GM19099 (cell line): ENCODE data around the gene ALDH3B2.

Experiments
- POLR2A ChIP-seq: IDR thresholded peaks from 3 replicates; pipeline ENCODE4 v1.6.1; 2011; ENCODE audit warnings: low read depth; ENCODE audit not compliant: insufficient read length; ENCODE audit errors: extremely low read depth

Gene ALDH3B2

DNA sequence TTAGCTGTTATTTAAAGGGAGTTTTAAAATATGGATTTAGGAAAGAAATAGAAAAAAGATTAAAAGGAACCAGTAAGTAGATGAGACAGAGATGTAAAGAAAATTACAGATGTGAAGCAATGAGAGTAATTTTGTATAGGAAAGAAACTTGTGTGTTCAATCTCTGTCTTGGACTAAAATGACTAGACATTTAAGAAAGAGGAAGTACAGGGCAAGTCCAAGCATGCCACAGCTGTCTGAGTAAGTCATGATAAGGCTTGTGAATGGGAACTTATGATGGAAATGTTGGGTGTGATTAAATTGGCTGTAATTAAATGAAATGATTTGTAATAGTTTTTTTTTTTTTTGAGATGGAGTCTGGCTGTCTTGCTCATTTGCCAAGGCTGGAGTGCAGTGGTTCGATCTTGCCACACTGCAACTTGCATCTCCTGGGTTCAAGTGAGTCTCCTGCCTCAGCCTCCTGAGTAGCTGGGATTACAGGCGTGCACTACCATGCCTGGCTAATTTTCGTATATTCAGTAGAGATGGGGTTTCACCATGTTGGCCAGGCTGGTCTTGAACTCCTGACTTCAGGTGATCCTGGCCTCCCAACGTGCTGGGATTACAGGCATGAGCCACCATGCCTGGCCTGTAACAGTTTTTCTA, 18.0 kb downstream of the ALDH3B2 start:
- no peak for TF ChIP-seq POLR2A

DNA sequence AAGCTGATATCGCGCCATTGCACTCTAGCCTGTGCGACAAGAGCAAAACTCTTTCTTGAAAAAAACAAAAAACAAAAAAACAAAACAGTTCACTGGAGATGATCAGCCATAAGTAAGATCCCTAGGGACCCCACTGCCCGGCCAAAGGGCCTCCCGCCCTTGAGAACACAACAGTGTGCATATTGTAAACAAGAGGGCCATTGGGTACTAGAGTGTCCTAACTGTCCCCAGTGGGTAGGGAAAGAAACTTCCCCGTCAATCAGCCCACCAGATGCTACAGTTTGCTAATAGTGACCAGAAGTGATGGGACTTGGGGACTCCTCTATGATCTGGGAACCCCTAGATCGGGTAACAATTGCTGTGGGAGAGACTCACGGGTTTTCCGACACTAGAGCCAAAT, 20.2 kb downstream of the ALDH3B2 start:
- no peak for TF ChIP-seq POLR2A

DNA sequence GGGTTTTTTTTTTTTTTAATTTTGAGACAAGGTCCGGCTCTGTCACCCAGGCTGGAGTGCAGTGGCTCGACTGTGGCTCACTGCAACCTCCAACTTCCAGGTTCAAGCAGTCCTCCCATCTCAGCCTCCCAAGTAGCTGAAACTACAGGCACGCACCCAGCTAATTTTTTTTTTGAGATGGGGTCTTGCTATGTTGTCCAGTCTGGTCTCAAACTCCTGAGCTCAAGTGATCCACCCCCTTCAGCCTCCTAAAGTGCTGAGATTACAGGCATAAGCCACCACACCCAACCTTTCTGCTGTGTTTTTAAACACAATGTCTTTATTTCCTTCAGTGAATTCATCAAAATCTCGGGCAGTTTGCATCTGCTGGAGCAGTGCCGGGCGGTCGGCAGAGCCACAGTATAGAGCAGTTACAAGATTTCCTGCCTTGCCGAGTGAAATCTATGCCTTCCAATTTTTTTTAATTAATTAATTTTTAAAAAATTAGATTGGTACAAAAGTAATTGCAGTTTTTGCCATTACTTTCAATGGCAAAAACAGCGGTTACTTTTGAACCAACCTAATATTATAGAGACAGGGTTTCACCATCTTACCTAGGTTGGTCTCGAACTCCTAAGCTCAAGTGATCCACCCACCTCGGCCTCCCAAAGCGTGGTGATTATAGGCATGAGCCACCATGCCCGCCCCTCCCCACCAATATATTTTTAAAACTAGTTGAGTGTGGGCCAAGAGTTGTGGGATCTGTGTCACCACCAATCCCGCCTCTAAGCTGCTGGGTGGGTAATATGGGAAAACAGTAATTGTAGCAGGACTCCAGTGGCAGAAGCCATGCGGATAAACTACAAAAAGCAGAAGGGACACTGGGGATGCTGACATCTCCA, 21.2 kb downstream of the ALDH3B2 start:
- no peak for TF ChIP-seq POLR2A

DNA sequence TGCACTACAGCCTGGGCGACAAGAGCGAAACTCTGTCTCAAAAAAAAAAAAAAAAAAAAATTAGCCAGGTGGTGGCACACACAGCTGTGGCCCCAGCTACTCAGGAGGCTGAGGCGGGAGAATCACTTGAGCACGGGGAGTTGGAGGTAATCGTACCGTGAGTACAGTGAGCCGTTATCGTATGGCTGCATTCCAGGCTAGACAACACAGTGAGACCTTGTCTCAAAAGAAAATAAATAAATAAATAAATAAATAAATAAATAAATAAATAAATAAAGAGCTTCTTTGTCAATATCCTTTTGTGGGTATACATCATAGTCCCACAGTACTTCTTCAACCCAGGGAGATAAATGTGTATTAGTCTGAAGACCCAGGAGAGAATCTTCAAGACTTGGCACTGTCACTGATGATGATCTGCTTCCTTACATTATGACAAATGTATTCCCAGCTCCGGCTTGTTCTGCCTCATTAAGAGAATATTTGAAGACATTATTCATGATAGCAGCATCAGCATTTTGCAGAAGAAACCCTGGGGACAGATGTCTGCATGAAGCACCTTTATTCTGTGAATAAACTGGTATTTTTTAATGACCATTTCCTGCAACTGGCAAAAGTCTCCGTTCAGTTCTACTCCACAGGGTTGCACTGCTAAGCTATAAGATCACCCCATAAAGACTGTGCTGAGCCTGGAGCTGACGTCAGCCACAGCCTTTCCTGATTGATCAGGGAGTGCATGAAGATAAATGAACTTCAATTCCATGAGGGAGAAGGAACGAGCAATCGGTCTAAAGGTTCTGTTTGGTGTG, 22.2 kb downstream of the ALDH3B2 start:
- TF ChIP-seq POLR2A, result no peak

DNA sequence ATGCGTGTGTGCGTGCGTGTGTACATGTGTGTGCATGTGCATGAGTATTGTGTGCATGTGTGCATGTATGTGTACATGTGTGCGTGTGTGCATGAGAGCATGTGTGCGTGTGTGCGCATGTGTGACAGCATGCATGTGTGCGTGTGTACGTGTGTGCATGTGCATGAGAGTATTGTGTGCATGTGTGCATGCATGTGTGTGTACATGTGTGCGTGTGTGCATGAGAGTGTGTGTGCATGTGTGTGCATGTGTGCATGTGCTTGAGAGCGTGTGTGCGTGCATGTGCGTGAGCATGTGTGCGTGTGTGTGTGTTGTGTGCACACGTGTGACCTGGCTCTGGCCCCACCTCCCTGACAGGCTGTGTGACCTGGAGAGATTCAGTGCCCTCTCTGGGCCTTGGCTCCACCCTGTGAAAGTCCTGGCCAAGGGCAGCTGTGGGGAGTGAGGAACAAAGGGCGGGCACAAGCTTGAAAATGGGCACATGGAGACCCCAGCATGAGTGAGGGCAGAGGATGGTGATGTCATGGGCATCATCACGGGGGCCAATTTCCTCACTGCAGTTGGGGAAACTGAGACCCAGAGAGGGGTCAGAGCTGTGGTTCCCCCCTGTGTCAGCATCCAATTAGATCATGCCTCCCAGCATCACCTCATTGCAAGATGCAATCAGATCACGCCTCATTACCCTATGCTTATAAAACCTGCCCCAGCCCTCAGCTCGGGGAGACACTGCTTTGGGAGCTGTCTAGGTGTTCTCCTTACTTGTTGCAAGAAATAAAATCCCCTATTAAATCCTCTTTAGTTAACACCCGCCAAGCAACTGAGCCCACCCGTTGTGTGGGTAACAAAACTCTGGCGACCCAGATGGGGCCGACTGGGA, 24.6 kb downstream of the ALDH3B2 start:
- peak; percentile 66 for TF ChIP-seq POLR2A

DNA sequence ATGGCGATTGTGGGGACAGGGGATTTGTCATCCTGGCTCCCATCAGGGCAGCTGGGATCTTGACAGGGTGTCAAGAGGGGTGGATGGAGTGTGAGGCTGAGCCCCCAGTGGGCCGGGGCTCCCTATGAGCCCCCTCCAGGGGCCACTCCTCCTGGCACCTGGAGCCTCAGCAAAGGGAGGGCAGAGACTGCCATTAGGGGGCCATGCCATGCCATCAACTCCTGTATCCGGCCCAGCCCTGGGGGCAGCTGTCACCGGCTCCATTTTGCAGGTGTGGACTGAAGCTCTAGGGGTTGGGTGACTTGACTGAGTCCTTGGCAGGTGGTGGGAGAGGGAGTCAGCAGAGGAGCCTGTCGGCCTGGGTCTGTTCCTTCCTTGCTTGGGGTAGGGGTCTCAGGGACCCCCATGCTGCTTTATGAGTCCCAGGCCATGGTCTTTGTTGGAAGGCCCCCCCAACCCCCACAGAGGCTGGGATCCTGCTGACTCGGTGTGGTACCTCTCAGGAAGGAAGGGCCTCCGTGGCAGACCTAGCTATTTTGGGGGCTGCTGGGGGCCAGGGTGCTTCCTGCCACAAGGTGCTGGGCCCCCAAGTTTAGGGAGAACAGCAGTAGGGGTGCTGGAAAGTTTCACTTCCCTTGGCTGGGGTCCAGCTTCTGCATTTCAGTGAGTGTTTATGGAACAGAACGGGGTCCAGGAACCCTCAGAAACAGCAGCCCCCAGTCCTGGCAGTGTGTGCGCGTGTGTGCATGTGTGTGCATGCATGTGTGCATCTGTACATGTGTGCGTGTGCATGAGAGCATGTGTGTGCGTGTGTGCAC, 25.4 kb downstream of the ALDH3B2 start:
- TF ChIP-seq POLR2A, result no peak

DNA sequence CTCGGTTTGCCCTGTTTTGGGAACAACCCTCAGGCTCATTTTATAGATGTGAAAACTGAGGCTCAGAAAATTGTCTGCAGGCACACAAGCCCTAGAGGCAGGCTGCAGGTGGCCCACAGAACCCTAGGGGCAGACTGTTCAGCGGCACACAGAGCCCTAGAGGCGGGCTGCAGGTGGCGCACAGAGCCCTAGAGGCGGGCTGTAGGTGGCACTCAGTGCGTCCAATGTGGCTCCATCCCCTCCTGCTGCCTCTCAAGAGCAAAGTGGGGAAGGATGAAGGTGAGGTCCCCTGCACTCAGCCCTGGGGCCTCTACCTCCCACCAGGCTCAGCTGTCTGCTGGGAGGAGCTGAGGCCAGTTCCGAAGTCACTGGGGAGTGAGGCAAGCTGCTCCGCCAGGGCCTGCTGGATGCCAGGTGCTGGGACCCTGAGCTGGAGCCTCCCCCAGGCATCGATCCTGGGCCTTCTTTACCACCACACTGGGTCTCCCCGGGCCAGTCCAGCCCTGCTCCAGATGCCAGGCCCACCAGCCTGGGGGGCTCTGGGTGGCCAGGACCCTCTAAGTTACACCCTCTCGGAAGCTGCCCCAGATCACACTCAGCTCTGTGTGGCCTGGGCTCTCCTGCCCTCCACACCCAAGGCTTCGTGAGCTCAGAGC, 26.2 kb downstream of the ALDH3B2 start:
- no peak for TF ChIP-seq POLR2A

DNA sequence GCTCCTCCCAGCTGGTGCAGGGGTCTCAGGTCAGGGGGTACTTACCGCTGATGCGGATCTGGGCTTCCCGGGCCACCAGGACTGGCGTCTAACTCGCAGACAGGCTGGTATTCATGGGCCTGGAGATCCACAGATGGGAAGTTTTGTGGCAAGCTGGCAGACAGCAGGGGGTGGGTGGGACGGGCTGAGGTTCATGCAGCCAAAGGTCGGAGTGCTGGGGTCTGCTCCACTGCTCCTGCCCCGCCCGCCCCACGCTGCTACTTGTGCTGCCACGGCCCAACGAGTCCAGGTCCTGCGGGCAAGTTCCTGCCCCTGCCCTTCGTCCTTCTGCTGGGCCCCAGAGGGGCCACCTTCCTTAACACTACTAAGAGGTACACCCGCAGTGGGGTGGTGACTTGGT, 27.0 kb downstream of the ALDH3B2 start:
- TF ChIP-seq POLR2A, result no peak

DNA sequence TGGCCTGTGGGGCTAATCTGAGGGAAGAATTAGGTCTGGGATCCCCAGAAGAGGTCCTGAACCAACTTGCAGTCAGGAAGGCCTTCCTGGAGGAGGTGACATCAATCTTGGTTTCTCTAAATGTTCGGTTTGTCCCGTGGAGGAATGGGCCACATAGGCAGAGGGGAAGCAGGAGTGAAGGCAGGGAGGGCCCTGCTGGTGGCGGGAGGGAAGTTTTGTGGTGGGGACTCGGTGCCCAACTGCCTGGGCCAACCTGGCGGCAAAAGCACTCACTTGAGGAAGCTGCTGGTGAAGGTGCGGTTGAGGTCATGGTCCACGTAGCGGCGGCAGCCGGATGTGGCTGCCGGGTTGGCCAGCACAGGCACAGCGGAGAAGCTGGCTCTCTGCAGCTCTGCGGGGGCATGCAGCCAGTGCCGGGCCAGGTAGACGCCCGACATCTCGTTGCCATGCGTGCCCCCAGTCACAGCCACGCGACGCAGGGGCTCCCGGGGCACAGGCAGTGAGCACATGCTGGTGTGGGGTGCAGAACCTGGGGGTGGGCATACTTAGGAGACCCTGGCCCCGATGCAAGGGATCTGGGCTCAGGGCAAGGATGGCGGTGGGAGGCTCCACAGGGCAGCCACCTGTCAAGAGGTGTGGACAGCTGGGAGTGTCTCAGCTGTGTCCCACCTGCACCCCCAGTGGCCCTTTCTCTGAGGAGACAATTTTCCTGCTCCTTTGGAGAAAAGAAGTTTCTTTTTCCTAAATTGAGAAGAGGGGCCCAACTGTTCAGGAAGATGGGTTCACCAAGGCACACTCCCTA, 27.7 kb downstream of the ALDH3B2 start:
- TF ChIP-seq POLR2A, result peak; percentile 24

DNA sequence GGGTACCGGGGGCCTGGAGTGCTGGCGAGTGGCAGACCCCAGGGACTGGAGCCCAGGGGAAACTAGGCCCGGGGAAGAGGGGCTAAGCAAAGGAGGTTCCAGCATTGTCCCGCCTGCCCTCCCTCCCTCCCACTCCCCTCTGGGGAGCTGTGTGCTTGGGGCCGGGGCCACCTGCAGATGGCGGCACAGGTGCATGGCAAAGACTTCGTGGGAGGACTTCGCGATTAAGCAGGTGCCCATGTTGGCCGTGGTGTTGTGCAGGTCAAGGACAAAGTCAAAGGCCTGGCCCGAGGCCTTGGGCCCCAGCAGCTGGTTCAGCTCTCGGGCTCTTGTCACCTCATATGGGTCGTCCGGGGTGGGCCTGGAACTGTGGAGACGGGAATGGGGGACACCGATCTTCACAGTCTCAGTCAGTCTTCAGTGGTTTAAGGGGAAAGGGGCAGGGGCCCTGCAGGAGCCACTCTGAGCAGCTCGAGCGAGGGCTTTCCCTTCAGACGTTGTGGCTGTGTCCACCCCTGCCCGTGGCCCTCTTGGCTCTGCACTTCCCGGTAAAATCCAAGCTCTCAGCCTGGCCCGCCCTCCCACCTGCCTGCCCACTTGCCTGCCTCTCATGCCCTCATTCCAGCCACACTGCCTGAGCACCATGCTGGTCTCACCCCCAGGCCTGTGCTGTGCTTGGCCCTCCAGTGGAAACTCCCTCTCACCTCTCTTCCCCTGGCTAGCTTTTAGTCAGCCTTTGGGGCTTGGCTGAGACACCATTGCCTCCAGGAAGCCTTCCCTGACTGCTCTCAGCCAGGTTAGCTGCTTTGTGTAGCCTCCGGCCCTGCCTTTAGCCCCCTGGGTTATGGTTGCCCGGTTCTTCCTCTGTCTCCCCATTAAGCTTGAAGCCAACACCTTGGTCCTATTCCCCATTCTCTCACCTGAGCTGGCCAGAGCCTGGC, 28.6 kb downstream of the ALDH3B2 start:
- no peak for TF ChIP-seq POLR2A

DNA sequence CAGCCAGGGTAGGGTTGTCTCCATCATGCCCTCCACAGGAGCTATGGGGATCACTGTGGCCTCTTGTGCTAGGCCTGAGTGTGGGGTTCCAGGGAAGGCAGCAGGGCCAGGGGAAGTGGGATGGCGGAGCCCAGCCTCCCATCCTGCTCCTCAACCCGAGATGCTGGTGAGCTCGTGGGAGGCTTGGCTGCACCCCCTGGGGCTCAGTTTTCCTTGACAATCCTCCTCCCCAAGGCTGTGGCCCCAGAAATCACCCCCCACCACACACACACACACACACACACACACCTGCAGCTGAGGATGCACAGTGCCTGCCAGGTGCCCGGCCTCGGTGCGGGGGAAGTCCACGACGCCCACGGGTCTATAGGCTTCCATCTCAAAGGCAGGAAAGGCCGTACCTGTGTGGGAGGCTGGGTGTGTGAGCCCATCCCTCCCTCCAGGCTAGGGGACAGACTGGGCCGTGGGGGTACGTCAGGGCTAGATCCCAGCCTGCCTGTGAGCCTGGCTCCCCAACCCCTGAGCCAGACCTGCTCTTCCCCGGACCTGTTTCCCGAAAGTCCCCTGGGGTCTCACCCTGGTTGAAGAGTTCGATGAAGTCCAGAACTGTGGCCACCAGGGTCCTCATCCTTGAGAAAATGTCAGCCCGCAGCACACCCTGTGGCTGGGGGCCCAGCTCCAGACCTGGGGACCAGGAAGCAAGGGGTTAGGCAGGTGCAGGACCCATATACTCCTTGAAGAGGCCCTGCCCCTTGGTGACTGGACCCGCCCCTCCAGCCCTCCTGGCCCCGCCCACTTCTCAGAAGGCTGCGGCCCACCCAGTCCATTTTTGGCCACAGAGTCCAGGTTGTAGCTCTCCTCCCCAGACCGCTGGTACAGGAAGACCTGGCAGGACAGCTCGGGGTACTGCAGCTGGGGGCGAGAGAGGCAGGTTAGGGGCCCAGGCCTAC, 29.7 kb downstream of the ALDH3B2 start:
- no peak for TF ChIP-seq POLR2A

DNA sequence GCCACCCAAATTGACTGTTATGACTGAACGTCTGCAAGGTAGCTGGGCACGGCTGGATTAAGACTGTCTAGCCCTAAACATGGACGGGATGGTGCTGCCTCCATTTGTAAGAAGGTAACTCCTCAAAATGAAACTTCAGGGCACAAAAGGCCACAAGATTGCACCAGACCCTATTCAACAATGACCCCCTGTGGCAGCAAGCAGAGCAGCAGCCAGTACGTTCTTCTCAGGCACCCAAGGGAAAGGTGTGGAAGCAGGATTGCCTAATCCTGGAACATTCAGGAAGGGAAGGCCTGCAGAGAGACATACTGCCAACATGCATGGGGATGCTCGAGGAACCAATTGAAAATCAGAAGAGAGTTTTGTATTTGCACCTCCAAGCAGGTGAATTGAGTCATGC, 30.4 kb downstream of the ALDH3B2 start:
- TF ChIP-seq POLR2A, result no peak
